Right ventricle myocardium superior (tissue), 1 donor: ENCODE measurements around the gene TWF2. TPM values are rescaled to one million over a fixed set of nuclear protein-coding genes. Genes with fewer than 3 reads are reported as not detected.

Source experiments
- microRNA-seq: library from miRNA; unstranded; fragments of <30 nt; microRNA quantifications from one replicate; pipeline ENCODE4 v1.2.0, GENCODE V29; 2020
- total RNA-seq: library from RNA; stranded (reverse); fragmentation: NEBNext Ultra II Directional; extraction: Animal tissue kit (Norgen Biotek cat#: 25700); gene quantifications from one replicate; pipeline ENCODE4 v1.2.1, GENCODE V29; 2021
- donor health status: DM: no; HTN: yes; CAD: no; lungs with severe emphysema.

The TWF2 gene
- total RNA-seq, 1 donor from 2014 or later: 131 TPM

Small RNAs within 50 kb of the gene (microRNA-seq; reads per million reads assigned to microRNA genes)
- gene MIRLET7G: 32,791 reads per million, percentile 98 among the genes with 10 or more reads in this experiment

Other genes starting within 250 kb of the TWF2 start
- gene RPL29, start 243.3 kb downstream of the TWF2 start, total RNA-seq: 594 TPM
- gene DUSP7, start 182.6 kb downstream of the TWF2 start, total RNA-seq: 23.2 TPM
- gene POC1A, start 84.7 kb downstream of the TWF2 start, total RNA-seq: 1.5 TPM
- 160 TPM for gene ALAS1, start 41.0 kb downstream of the TWF2 start, total RNA-seq
- gene TLR9, start 13.5 kb downstream of the TWF2 start, total RNA-seq: 0.32 TPM
- gene PPM1M, start 6.6 kb upstream of the TWF2 start, total RNA-seq: 8.4 TPM
- 61.0 TPM for gene WDR82, start 39.5 kb upstream of the TWF2 start, total RNA-seq
- 5.3 TPM for gene GLYCTK, start 48.7 kb upstream of the TWF2 start, total RNA-seq
- gene DNAH1, start 77.2 kb upstream of the TWF2 start, total RNA-seq: 1.9 TPM
- 46.2 TPM for gene BAP1, start 170.8 kb upstream of the TWF2 start, total RNA-seq
- 16.8 TPM for gene PHF7, start 171.5 kb upstream of the TWF2 start, total RNA-seq
- 10.4 TPM for gene SEMA3G, start 205.9 kb upstream of the TWF2 start, total RNA-seq
- 7,948 TPM for gene TNNC1, start 214.9 kb upstream of the TWF2 start, total RNA-seq
- gene NISCH, start 216.4 kb upstream of the TWF2 start, total RNA-seq: 46.0 TPM